ENCODE measurements around the gene RAET1E. TPM values are rescaled to one million over a fixed set of nuclear protein-coding genes. Genes with fewer than 3 reads are reported as not detected.
"Not testable (repeated sequence)": the region's sequence is repeated elsewhere in the genome, so short reads cannot be mapped to it uniquely, and the experiment has no call there.

RAET1E gene
- polyA plus RNA-seq, 5 donors, result 0.24 to 0.61 (median 0.42) TPM

DNA sequence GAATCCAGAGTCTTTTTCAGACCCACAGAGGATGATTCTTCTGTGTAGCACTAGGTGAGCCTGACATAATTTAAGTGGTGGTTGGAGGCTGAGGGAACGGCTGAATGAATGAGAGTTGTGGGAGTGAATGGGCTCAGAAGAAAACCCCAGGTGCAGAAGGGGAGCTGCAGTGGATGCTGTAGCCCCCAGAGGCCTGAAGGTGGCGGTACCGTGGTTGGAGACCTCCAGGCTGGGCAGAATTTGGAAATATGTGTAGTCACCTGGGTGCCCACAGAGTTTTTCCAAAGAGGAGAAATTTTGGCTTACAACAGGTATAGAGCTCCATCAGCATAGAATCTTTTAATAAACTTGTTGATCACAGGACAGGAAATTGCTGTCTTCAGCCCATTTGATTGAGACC lies 31.5 kb upstream of the RAET1E start:
- DNase-seq, result no peak

DNA sequence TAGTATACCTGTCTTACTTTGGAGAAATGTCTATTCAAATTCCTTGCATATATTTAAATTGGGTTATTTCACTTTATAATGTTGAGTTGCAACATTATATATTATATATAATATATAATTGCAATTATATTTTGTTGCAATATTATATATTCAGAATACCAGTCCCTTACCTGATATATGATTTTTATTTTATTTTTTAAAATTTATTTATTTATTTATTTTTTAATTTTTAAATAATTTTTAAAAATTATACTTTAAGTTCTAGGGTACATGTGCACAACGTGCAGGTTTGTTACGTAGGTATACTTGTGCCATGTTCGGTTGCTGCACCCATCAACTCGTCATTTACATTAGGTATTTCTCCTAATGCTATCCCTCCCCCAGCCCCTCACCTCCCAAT lies 29.1 kb upstream of the RAET1E start:
- not testable (repeated sequence) for DNase-seq

DNA sequence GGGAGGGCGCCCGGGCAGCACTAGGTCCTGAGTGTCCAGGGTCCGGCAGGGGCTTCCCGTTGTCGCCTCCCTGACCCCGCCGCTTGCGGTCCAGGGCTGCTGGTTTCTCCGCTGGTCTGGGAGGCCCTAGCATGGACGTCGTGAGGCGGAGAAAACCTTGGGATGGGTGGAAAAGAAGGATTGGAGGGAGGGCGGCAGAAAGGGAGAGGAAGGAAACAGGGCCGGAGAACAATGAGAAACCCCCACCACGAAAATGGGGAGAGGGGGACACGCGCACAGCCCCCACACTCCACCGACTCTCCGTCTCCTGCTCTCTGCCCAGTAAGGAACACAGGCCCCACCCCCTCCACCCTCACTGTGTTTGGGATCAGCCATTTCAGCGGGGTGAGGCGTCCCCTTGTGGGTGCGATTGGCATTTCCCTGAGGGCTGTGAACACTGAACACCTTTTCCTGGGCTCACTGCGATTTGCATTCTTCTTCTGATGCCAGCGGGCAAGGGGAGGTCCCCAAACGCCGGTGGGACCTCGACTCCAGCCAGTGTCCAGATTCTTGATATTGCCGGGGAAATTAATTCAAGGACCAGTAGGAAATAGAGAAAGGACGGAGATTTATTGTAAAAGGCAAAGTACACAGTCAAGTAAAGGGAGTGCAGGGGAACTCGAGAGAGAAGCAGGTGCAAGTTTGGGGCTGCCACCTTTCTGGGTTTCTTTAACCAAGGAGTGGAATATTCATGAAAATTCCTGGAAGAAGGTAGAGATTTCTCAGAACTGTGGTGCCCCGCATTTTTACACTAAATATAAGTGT lies 28.3 kb upstream of the RAET1E start:
- peak; percentile 76 to 82 for DNase-seq

DNA sequence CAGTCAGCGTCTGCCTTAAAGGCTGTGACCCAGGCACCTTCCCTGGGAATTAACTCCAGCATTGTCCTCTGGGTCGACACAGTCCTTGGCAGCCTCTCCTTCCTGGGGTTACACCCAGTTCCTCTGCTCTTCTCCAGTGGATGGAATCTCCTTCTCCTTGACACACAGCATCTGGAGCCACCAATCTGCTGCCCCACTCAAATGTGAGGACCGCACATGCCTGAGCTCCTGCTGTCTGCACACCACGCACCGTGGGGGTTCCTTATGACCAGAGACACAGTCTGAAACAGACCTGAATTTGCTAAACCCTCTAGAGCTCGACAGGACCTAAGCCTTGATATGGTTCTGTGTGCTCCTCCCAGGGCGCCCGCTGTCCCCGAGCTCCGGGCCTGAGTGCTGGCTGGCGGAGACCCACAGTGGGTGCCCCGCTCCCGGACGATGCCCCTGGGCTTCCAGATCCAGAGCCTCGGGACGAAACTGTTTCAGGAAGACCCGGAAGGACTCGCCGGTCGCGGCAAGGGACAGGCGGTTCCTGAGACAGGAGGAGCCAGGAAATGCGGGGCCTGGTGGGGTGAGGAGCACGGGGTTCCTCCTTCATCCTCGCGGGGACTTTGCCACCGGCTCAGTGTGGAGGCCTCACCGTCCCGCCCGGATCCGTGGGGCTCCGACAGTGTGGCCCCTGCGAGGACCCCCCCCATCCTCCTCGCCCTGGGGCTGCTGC lies 27.5 kb upstream of the RAET1E start:
- DNase-seq, result peak in 1 of 2 donors; percentile 16

DNA sequence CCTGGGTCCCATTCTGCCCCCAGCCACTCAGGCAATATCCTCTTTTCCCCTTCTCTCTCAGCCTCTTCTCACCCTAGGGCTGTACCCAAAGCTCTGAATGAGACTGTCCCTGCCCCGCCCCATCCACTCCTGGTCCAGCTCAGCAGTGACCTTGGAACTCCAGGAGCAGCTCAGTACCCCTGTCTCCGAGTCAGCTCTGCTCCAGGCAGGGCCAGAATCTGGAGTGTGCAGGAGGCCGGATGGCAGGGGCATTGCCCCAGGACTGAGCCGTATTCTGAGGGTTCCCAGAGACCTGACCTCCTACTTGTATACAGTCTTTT lies 27.0 kb upstream of the RAET1E start:
- DNase-seq, result no peak

DNA sequence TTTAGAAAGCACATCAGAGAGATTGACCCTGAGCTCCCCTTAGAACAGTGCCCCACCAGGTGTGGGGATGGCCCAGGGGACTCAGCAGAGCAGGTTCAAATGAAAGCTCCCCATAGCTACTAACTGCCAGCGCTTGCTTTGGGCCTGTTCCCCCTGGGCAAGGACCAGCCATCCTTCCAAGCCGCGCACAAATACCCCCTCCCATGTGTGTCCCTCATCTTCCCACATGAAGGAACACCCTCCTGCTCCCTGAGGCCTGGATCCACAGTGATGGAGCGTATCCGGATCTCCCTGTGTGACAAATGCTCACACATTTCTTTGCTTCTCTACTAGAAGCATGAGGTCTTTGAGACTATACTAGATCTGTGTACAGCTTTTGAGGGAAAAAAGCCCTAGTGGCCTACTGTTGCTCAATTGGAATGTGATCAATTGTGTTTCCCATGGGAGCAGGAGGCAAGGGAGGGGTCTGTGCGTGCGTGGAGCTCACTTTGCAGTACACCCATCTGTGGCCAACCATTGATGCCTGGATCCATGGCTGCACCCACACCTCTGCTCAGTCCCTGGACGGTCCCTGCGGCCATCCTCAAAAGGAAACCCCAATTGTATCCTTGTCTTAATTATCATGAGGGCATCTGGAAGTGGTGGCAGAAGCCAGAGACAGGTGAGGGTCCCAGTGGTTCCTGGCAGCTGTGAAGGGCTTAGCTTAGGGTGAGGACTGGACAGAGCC lies 26.5 kb upstream of the RAET1E start:
- DNase-seq, result no peak

DNA sequence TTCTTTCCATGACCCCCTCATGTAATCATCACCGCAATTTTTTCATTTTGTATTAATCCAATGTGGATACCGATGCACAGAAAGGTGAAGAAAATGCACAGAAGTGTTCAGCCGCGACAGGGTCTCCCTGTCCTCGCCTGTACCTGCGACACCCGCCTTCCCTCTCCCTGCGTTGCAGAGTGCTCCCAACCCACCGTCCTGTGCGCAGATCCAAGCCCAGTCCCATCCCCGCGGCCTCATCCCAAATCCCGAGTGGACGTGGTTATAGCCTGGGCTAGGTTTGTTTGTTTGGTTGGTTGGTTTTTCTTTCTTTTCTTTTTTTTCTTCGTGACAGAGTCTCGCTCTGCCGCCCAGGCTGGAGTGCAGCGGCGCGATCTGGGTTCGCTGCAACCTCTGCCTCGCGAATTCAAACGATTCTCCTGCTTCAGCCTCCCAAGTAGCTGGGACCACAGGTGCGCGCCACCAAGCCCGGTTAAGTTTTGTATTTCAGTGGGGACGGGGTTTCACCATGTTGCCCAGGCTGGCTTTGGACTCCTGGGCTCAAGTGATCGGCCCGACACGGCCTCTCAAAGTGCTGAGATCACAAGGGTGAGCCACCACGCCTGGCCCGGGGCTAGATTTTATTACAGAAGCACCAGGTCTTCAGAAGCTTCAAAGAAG lies 25.5 kb upstream of the RAET1E start:
- no peak for DNase-seq

DNA sequence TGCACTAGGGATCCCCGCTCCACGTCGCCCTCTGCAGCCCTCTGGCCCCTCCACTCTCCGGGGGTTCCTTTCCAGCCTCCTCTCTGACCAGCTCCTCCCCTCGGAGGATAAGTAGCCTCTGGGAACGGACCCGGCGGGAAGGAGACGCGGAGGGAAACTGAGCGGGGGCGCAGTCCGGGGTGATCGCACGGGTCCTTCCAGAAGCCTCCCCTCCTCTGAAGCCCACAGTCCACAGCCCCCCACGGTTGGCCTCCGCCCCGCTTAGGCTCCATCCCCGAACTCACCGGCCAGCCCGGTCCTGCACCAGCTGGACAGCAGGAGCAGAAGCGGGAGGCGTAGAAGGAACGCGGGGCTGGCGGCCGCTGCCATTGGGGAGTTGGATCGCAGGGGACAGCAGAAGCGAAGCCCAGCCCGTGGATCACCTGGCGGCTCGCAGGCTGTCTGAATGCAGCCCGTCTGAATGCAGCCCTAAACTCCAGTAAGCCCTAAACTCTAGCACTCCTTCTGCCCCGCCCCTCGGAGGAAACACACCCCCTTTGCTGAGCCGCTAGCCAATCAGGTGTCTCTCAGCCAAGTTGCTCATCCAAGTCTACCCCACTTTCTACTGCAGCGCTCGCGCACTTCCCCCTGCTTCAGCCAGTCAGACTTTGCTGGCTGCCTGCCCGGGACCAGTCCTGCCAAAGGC lies 24.9 kb upstream of the RAET1E start, which contains the start of gene RAET1G:
Gene RAET1G (minus strand): TSS at position 480 of the 685 bp plus-strand sequence. CDS start 111 bp downstream, at position 369.
- DNase-seq, result peak; percentile 87 to 92

DNA sequence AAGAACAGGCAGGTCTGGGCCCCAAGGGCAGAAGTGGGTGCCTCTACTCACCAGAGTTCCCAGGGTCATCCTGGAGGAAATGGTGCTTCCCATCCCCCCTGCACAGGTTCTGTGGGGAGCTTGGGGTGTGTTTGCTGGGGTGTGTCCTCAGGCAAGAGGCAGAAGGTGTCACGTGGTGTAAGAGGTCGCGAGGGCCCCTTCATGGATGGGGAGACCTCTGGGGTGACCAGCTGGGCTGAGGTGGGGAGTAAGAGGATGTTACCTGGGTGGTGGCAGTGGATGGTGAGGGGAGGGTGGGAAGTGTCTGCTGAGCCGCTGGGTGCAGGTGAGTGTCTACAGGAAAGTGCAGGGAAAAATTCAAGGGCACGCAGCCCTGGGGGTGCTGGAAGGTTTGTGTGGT lies 24.2 kb upstream of the RAET1E start:
- DNase-seq, result not testable (repeated sequence)

DNA sequence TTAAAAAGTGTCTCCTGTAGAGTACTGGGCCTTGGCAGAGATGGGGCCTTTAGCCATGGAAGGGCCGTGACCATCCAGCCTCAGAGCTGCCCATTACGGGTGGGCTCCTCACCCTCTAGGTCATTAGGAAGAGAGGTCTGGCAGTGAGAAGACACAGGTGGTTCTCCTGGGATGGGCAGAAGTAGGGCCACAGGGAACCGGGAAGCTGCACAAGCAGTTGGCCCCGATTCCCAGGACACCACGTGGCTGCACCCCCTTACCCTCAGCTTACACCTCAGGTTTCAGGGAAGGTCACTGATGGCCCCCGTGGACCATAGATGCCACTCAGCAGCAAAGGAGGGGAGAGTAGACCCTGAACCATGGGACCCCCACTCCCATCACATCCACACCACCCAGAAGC lies 23.4 kb upstream of the RAET1E start:
- no peak for DNase-seq

DNA sequence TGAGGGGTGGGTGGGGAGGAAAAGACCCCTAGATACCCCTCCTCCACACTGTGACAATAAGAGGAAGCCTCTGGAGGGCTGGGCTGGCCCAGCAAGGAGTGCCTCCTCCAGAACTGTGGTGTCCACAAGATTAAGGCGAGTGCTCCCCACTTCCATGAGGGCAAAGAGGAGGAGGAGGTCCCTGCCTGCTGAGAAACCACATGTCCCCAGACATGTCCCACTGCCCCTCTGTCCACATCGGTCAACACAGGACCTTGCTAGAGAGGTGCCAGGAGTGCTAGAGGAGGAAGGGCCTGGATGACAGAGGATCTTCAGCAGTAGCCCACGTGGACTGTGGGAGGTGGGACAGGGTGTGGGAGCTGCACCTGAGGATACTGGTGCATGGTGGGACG lies 21.9 kb upstream of the RAET1E start:
- no peak for DNase-seq

DNA sequence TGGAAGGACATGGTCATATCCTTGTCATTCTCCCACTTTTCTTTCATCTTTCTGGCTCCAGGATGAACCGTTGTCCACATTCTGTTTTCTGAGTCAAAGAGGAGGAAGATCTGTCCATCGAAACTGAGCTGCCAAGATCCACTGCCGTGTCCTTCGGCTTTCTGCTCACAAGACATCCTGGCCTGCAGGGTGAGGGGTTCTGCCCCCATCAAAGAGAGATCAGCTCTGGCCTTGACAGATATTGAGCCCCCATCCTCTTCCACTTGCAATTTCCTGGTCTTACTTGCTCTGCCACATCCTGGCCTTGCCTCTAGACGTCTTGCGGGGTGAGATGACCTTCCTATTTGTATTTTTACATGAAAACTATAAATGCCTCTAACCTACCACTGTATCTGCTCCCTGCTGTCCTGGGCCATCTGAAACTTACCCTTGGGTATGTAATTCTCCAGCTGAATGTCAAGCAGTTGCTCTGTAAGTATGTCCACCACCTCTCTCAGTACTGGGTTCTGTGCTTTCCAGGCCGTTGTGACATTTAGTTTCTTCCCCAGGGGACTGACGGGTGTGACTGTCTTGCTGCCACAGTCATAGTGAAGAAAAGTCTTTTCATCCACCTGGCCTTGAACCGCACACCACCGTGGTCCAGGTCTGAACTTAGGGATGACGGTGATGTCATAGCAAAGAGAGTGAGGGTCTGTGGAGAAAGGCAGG lies 21.4 kb upstream of the RAET1E start:
- DNase-seq, result not testable (repeated sequence)

DNA sequence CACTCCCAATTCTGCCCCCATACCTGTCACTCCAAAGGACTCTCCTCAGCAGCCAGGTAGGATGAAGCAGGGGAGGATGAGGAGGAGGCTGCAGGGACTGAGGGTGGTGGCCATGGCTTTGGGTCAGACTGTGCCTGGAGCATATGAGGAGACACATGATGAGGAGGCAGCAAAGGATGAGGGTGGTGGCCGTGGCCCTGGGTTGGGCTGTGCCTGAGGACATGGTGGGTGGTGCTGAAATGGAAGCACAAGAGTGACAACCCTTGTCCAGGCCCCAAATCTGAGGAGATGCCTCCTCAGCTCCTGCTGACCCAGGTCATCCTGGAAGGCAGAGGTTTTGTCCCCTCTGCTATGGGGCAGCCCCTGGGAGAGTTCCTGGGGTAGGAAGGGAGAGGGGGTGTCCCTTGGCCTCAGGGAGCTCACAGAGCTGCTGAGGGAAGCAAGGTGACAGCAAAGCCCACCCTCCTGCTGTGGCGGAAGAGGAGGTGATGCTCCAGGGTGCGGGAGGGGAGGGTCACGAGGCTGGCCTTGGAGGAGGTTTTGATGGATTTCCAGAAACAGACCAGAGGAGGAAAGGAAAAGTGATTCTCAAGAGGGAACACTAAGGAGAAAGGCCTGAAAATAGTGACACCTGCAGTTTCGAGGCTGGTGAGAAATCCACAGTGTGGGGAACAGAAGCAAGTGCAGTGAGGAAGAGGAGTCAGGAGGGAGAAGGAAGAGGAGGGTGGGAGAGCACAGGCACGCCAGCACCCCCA lies 20.4 kb upstream of the RAET1E start:
- no peak for DNase-seq

DNA sequence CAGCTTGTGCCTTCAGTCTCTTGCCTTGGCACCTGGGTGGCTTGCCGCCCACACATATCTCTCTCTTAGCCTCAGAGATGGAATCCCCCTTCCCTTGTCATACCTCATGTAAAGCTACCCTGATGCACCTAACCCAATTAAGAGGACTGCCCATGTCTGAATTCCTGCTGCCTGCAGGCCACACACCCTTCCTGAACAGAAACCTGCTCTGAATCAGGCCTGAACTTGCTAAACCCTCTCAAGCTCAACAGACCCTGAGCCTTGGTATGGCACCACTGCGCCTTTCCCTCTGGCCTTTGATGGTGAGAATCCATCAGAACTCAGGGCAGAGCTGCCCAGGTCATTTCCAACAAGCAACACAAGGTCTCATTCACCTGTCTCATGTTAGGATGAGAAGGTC lies 19.8 kb upstream of the RAET1E start:
- DNase-seq, result no peak

DNA sequence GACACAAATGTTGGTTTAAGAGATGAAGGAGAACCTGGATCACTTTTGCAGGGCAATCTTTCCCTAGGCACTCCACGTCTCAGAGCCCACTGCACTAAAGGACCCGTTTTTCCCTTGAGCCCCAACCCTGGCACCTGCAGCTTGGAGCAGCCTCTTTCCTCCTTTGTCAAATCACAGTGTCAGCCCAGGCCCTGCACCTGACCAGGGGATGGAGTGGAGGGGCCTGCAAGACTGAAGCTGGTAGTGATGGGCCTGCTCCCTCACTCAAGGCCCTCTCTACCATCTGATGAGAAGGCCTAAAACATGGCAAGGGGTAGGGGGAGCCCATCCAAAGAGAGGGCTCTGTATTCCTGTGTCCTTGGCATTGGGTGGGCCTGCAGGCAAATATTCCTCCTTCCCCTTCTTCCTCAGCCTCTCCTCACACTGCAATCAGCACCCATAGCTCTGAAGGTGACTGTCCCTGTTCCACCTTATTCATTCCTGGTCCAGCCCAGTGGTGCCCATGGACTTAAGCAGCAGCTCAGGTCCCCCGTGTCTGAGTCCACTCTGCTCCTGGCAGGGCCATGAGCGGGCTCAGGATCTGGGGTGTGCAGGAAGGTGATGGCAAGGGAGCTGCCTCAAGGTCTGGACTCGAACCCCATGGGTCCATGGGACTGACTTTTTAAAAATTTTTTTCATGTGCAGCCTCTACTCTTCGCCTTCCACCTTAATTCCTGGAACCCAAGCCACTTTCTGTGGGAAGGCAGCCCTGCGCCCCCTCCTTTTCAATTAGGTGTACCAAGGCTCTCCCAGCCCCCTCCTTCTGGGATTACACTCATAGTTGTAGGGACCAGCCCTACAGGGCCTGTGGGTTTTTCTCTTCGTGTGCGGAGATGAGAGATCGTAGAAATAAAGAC lies 18.3 kb upstream of the RAET1E start:
- no peak for DNase-seq

DNA sequence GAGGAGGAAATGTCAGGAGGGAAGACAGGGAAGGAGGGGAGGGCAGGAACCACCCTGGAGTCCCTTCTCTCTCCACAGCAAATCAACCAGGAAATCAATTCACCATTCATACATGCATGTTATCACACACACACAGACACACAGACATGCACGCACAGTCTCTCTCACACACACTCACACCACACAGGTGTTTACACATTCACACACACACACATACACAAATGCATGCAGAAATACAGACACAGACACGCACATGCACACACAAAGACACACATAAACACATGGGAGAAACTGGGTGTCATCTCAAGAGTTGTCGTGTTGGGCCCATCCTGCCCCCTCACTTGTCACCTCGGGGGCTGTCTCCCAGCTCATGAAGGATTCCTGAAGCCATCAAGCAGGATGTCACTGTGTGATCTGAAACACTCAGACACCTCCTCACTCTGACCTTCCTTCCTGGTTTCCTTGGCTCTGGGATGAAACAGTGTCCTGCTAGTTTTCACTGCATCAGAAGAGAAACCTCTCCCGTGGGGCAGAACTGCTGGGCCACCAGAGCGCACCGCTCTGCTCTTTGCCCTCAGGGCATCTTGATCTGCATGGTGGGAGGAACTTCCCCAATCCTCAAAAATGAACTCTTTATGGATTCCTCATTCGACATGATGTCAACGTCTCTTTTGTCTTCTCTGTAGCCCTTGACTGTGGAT lies 15.8 kb upstream of the RAET1E start:
- no peak for DNase-seq

DNA sequence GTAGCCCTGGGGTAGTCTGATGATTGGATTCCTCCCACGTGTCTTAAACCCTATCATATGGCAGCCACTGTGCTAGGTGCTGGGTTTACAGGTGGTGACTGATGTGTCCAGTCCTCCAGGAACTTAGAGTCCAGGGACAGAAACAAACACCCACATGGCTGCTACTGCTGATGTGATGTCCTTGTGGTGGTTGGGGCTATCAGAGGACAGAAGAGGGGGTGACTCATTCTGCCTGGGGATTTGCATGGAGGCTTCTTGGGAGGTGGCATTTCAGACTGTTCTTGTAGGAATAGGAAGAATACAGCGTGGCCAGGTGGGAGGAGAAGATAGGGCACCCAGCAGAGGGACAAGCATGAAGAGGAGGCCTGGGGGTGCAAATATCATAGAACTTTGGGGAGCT lies 15.2 kb upstream of the RAET1E start:
- DNase-seq, result no peak

DNA sequence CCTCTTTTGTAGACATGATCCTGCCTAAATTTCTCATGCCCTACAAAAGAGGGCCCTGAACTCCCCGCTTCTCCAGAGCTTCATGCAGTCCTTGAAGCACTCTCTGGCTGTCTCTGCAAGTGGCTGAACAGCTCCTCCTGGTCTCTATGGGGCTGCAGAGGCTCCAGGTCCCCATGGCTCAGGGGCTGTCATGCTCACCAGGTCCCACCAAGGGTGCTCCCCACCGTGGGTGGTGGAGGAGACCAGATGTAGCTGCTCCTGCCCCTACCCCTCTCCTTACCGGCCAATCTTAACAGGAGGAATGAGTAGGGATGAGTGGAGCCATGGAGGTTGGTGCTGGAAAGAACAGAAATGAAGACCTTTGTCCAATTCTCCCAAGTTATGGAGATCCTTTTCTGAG lies 14.8 kb upstream of the RAET1E start:
- not testable (repeated sequence) for DNase-seq

Data from right lung (tissue), 5 donors.